Measurements from ENCODE around the gene WDR86.

The WDR86 gene

GRCh38 chr7:151413241-151413640, 3.4 kb upstream of the WDR86 start:
- no peak overlapping the region for H3K9ac ChIP-seq (ENCODE audit: low read depth, low read length)
- H3K4me3 ChIP-seq (ENCODE audit: low read length) = no peak overlapping the region
- peaks cover 79% of the 10 kb centered on the region for H3K27me3 ChIP-seq (ENCODE audit: insufficient read depth, low read length)
- peaks cover 17% of the 10 kb centered on the region for H3K4me1 ChIP-seq (ENCODE audit: insufficient read depth, low read length)
- H3K36me3 ChIP-seq (ENCODE audit: insufficient read depth, low read length) = no peaks in the 10 kb centered on the region
- no peaks in the 10 kb centered on the region for H3K9me3 ChIP-seq (ENCODE audit: insufficient read depth, low read depth, low read length)
- WGBS = 90% methylated on average over 4 of the region's 4 CpGs
- no peak overlapping the region for H3K27ac ChIP-seq (ENCODE audit: low read depth, low read length)

GRCh38 chr7:151412318-151412717, 2.5 kb upstream of the WDR86 start:
- Histone ChIP-seq H3K9me3 (ENCODE audit: insufficient read depth, low read depth, low read length) (no peaks in the 10 kb centered on the region), H3K36me3 (ENCODE audit: insufficient read depth, low read length) (no peaks in the 10 kb centered on the region), H3K4me3 (ENCODE audit: low read length) (no peak overlapping the region), H3K9ac (ENCODE audit: low read depth, low read length) (no peak overlapping the region), H3K27ac (ENCODE audit: low read depth, low read length) (no peak overlapping the region), H3K27me3 (ENCODE audit: insufficient read depth, low read length) (peaks cover 79% of the 10 kb centered on the region), H3K4me1 (ENCODE audit: insufficient read depth, low read length) (peaks cover 17% of the 10 kb centered on the region)
- WGBS = 85% methylated on average over 4 of the region's 4 CpGs

DNA sequence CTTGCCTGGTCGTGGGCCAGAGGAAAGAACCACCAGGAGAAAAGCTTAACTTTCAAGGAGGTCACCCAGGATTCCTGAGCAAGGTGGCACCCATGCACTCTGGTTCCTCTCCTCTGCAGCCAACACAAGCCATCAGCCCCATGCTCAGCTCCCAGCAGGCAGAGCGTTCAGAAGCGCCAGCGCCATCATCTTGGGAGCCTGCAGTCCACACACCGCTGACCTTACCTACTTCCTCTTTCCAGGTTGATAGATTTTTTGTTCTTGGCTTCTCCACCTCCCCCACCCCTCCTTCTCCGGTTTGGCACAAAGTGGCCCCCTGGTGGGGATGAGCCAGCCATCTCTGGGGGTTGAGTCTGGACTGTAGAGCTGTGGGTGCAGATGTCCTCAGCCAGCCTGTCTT, 1.7 kb upstream of the WDR86 start:
- Histone ChIP-seq H3K36me3 (ENCODE audit: insufficient read depth, low read length) (no peaks in the 10 kb centered on the region; the same call in 1 of the 2 replicates), H3K27me3 (ENCODE audit: insufficient read depth, low read length) (peaks cover 73% of the 10 kb centered on the region), H3K4me1 (ENCODE audit: insufficient read depth, low read length) (peaks cover 17% of the 10 kb centered on the region), H3K9ac (ENCODE audit: low read depth, low read length) (no peak overlapping the region), H3K27ac (ENCODE audit: low read depth, low read length) (no peak overlapping the region), H3K9me3 (ENCODE audit: insufficient read depth, low read depth, low read length) (no peaks in the 10 kb centered on the region), H3K4me3 (ENCODE audit: low read length) (no peak overlapping the region)
- WGBS = 61% methylated on average over 5 of the region's 6 CpGs

- Histone ChIP-seq H3K9ac (ENCODE audit: low read depth, low read length) (peak overlapping the region; percentile 80), H3K27me3 (ENCODE audit: insufficient read depth, low read length) (peaks cover 65% of the 10 kb centered on the region), H3K4me1 (ENCODE audit: insufficient read depth, low read length) (peaks cover 12% of the 10 kb centered on the region), H3K4me3 (ENCODE audit: low read length) (peak overlapping the region; percentile 97), H3K9me3 (ENCODE audit: insufficient read depth, low read depth, low read length) (no peaks in the 10 kb centered on the region), H3K36me3 (ENCODE audit: insufficient read depth, low read length) (no peaks in the 10 kb centered on the region; the same call in 1 of the 2 replicates), H3K27ac (ENCODE audit: low read depth, low read length) (peak overlapping the region; percentile 46; the same call in 1 of the 2 replicates)
- WGBS = 15% methylated on average over 55 of the region's 55 CpGs
These were observed 860 bp upstream of the WDR86 start for GRCh38 chr7:151410405-151411390.

GRCh38 chr7:151408839-151409666, 785 bp downstream of the WDR86 start:
- peak overlapping the region; percentile 53; the same call in 1 of the 2 replicates for H3K27ac ChIP-seq (ENCODE audit: low read depth, low read length)
- H3K27me3 ChIP-seq (ENCODE audit: insufficient read depth, low read length) = peaks cover 52% of the 10 kb centered on the region
- peak overlapping the region; percentile 97 for H3K4me3 ChIP-seq (ENCODE audit: low read length)
- H3K9ac ChIP-seq (ENCODE audit: low read depth, low read length) = peak overlapping the region; percentile 80
- 2% methylated on average over 61 of the region's 61 CpGs for WGBS
- H3K9me3 ChIP-seq (ENCODE audit: insufficient read depth, low read depth, low read length) = no peaks in the 10 kb centered on the region
- no peaks in the 10 kb centered on the region; the same call in 1 of the 2 replicates for H3K36me3 ChIP-seq (ENCODE audit: insufficient read depth, low read length)
- H3K4me1 ChIP-seq (ENCODE audit: insufficient read depth, low read length) = peaks cover 12% of the 10 kb centered on the region

GRCh38 chr7:151408498-151408838, 1.4 kb downstream of the WDR86 start:
- WGBS = 73% methylated on average over 7 of the region's 7 CpGs
- Histone ChIP-seq H3K4me3 (ENCODE audit: low read length) (peak overlapping the region; percentile 97), H3K27ac (ENCODE audit: low read depth, low read length) (peak overlapping the region; percentile 53; the same call in 1 of the 2 replicates)

GRCh38 chr7:151406886-151407583, 2.8 kb downstream of the WDR86 start:
- Histone ChIP-seq H3K4me1 (ENCODE audit: insufficient read depth, low read length) (peaks cover 12% of the 10 kb centered on the region), H3K4me3 (ENCODE audit: low read length) (no peak overlapping the region), H3K27me3 (ENCODE audit: insufficient read depth, low read length) (peaks cover 36% of the 10 kb centered on the region), H3K27ac (ENCODE audit: low read depth, low read length) (no peak overlapping the region), H3K9ac (ENCODE audit: low read depth, low read length) (no peak overlapping the region), H3K9me3 (ENCODE audit: insufficient read depth, low read depth, low read length) (no peaks in the 10 kb centered on the region), H3K36me3 (ENCODE audit: insufficient read depth, low read length) (no peaks in the 10 kb centered on the region; the same call in 1 of the 2 replicates)
- 91% methylated on average over 9 of the region's 9 CpGs for WGBS

More at GRCh38 chr7:151408498-151408838, 1.4 kb downstream of the WDR86 start:
- peaks cover 49% of the 10 kb centered on the region for H3K27me3 ChIP-seq (ENCODE audit: insufficient read depth, low read length)
- peaks cover 12% of the 10 kb centered on the region for H3K4me1 ChIP-seq (ENCODE audit: insufficient read depth, low read length)
- no peaks in the 10 kb centered on the region; the same call in 1 of the 2 replicates for H3K36me3 ChIP-seq (ENCODE audit: insufficient read depth, low read length)
- no peaks in the 10 kb centered on the region for H3K9me3 ChIP-seq (ENCODE audit: insufficient read depth, low read depth, low read length)
- H3K9ac ChIP-seq (ENCODE audit: low read depth, low read length) = no peak overlapping the region

DNA sequence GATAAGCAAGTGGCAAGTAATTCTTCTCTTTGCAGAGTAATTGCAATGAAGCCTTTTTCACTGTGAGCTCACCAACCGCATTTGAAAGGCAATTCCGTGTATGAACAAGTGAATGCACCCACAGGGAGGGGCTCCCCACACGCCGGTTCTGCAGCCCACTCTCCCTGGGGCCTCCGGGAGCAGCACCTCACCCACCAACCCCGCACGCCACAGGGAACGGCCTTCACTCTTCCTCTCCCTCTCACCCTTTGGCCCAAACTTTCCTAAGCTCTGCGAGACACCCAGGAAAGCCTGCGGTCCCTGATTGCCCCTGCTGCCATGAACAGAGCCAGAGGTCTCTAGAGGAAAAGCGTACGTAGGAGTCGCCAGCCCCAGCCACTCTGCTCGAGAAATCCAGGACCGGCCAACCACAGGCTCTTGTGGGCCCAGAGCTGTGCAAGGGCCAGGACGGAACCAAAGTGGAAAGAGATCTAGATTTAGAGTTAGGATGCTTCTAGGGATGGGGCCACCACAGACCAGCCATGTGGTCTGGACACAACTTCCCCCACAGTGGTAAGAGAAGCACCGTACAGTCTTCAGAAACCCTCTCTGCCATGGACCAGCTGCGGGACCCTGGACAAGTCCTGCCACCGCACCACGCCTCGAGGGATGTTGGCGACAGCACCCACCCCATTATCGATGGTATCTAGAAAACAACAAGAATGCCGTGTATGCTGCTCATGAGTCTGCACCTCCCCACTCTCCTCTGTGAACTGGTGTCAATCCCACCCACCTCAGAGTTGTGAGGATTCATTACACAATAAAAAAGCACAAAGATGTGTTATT, 3.6 kb downstream of the WDR86 start:
- 93% methylated on average over 24 of the region's 24 CpGs for WGBS
- no peak overlapping the region for H3K27ac ChIP-seq (ENCODE audit: low read depth, low read length)
- H3K4me3 ChIP-seq (ENCODE audit: low read length) = no peak overlapping the region
- peaks cover 7% of the 10 kb centered on the region for H3K4me1 ChIP-seq (ENCODE audit: insufficient read depth, low read length)
- H3K9ac ChIP-seq (ENCODE audit: low read depth, low read length) = no peak overlapping the region
- peaks cover 28% of the 10 kb centered on the region for H3K27me3 ChIP-seq (ENCODE audit: insufficient read depth, low read length)
- no peaks in the 10 kb centered on the region; the same call in 1 of the 2 replicates for H3K36me3 ChIP-seq (ENCODE audit: insufficient read depth, low read length)
- no peaks in the 10 kb centered on the region for H3K9me3 ChIP-seq (ENCODE audit: insufficient read depth, low read depth, low read length)

- Histone ChIP-seq H3K4me3 (ENCODE audit: low read length) (no peak overlapping the region), H3K4me1 (ENCODE audit: insufficient read depth, low read length) (peaks cover under 1% of the 10 kb centered on the region; the same call in 1 of the 2 replicates), H3K9me3 (ENCODE audit: insufficient read depth, low read depth, low read length) (no peaks in the 10 kb centered on the region), H3K9ac (ENCODE audit: low read depth, low read length) (no peak overlapping the region), H3K27ac (ENCODE audit: low read depth, low read length) (no peak overlapping the region), H3K36me3 (ENCODE audit: insufficient read depth, low read length) (no peaks in the 10 kb centered on the region; the same call in 1 of the 2 replicates), H3K27me3 (ENCODE audit: insufficient read depth, low read length) (peaks cover 21% of the 10 kb centered on the region)
- WGBS = 91% methylated on average over 10 of the region's 10 CpGs
These were observed 4.2 kb downstream of the WDR86 start for GRCh38 chr7:151405588-151405987.

DNA sequence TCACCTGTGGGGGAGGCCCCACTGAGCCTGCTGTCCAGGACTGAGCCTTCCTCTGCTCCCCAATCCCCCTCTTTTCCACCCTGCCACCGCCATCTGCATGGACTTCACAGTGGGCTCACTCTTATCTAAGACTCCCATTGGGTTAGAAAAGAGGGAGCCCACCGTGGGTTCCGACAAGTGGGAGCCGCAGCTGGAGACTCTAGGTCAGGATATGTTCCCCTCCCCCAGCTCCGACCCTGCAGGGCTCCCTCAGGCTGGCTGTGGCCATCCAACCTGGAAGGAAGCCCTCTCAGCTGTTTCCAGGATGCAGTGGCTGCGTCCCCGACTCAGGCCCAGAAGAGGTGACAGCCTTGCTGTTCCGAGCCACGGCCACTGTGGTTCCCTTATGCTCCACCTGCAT, 4.8 kb downstream of the WDR86 start:
- Histone ChIP-seq H3K36me3 (ENCODE audit: insufficient read depth, low read length) (no peaks in the 10 kb centered on the region; the same call in 1 of the 2 replicates), H3K27ac (ENCODE audit: low read depth, low read length) (no peak overlapping the region), H3K4me1 (ENCODE audit: insufficient read depth, low read length) (no peaks in the 10 kb centered on the region), H3K9ac (ENCODE audit: low read depth, low read length) (no peak overlapping the region), H3K4me3 (ENCODE audit: low read length) (no peak overlapping the region), H3K27me3 (ENCODE audit: insufficient read depth, low read length) (peaks cover 16% of the 10 kb centered on the region), H3K9me3 (ENCODE audit: insufficient read depth, low read depth, low read length) (no peaks in the 10 kb centered on the region)
- 87% methylated on average over 9 of the region's 9 CpGs for WGBS
